HepG2 (cell line): ENCODE data around the gene FAM76A. TPM values are rescaled to one million over a fixed set of nuclear protein-coding genes. Genes with fewer than 3 reads are reported as not detected.

Experiments used
- ATAC-seq: fragments of 200-7000 bp; cut with Tn5 transposase; 3 replicates; pipeline ENCODE4 v1.9.1; 2020; ENCODE audit warnings: mild to moderate bottlenecking, moderate library complexity
- BruUV-seq: library from RNA; stranded (reverse); fragments of 400-500 nt; replicated peaks from 2 replicates; lab custom pipeline; 2021; lab: Mats Ljungman, UMichigan
- CTCF ChIA-PET: fragments of 300-600 bp; formaldehyde crosslinking; extraction: SDS; loops from one replicate; lab custom pipeline; 2021; ENCODE audit warnings: low total read pairs, inconsistent platforms, low intra/inter-chr PET ratio; lab: Yijun Ruan, JAX
- POLR2A ChIA-PET: fragments of 350-600 bp; sonication (Branson Sonifier 250); formaldehyde crosslinking; loops from one replicate; lab custom pipeline; 2020; ENCODE audit warnings: antibody characterized with exemption, inconsistent platforms; lab: Yijun Ruan, JAX
- DNase-seq: peaks from one replicate; pipeline ENCODE4 v3.0.0-alpha.2; 2015; ENCODE audit warnings: low spot score
- FAIRE-seq: peaks from 3 replicates; lab custom pipeline; 2011; peaks lifted over from hg19 to GRCh38; lab: Jason Lieb, UNC
- H2AFZ ChIP-seq: one replicate; pipeline ENCODE4 v1.6.1; 2011; ENCODE audit warnings: low read length, inconsistent platforms
- H3K27ac ChIP-seq: fragments of 300-600 bp; 3 replicates; pipeline ENCODE4 v1.8.0; 2011; ENCODE audit warnings: mixed run types, mild to moderate bottlenecking, mixed read lengths, low read length, inconsistent platforms; ENCODE audit not compliant: insufficient read depth; ENCODE audit errors: extremely low read length
- H3K27me3 ChIP-seq, 2 experiments: fragments of 200-600 bp in 1 of 2; 2 replicates in 1 of 2; 3 replicates in 1 of 2; pipeline versions ENCODE4 v1.6.0 to v1.8.0; 2011; ENCODE audit warnings: low read length in 2 of 2, mild to moderate bottlenecking in 2 of 2, moderate library complexity in 2 of 2, inconsistent platforms in 1 of 2; ENCODE audit not compliant: insufficient read depth in 2 of 2, control insufficient read depth in 1 of 2
- H3K36me3 ChIP-seq, 2 experiments: fragments of 200-600 bp in 1 of 2; replicated peaks in 1 of 2; 2 replicates in 1 of 2; 3 replicates in 1 of 2; pipeline versions ENCODE4 v1.5.1 to v1.8.0; 2011; ENCODE audit warnings: low read length in 2 of 2, inconsistent platforms in 1 of 2; ENCODE audit not compliant: insufficient read depth in 2 of 2, control insufficient read depth in 1 of 2
- H3K4me1 ChIP-seq: 2 replicates; pipeline ENCODE4 v1.5.1; 2012; ENCODE audit warnings: low read length, inconsistent platforms; ENCODE audit not compliant: insufficient read depth
- H3K4me2 ChIP-seq: 2 replicates; pipeline ENCODE4 v1.6.0; 2011; ENCODE audit warnings: low read depth, low read length, inconsistent platforms
- H3K4me3 ChIP-seq, 3 experiments: fragments of 200-600 bp in 1 of 3; sonication (generic), shearing (Covaris generic) in 1 of 3; replicated peaks in 1 of 3; 2 replicates each; pipeline ENCODE4 v1.5.1; 2011 to 2016; ENCODE audit warnings: low read length in 3 of 3, inconsistent platforms in 2 of 3, low read depth in 2 of 3, mild to moderate bottlenecking in 2 of 3, control low read depth in 1 of 3, mixed read lengths in 1 of 3; ENCODE audit not compliant: insufficient read depth in 1 of 3
- H3K79me2 ChIP-seq: one replicate; pipeline ENCODE4 v1.6.1; 2011; ENCODE audit warnings: low read length, inconsistent platforms; ENCODE audit not compliant: insufficient read depth
- H3K9ac ChIP-seq: 2 replicates; pipeline ENCODE4 v1.6.0; 2011; ENCODE audit warnings: mild to moderate bottlenecking, low read depth, low read length, inconsistent platforms; ENCODE audit not compliant: insufficient read depth
- H3K9me3 ChIP-seq: 2 replicates; pipeline ENCODE4 v1.5.1; 2012; ENCODE audit warnings: mild to moderate bottlenecking, low read length
- H4K20me1 ChIP-seq: 2 replicates; pipeline ENCODE4 v1.6.0; 2011; ENCODE audit warnings: inconsistent platforms, mild to moderate bottlenecking, low read length, moderate library complexity; ENCODE audit not compliant: insufficient read depth
- AGO2 ChIP-seq: fragments of 200-400 bp; formaldehyde crosslinking; optimal IDR thresholded peaks from 2 replicates; pipeline ENCODE3; 2017; ENCODE audit warnings: mild to moderate bottlenecking, low read depth, low read length, moderate library complexity
- EED ChIP-seq: sonication (generic); formaldehyde crosslinking; IDR thresholded peaks from 2 replicates; pipeline ENCODE4 v1.5.0; 2020; ENCODE audit warnings: mild to moderate bottlenecking, missing genetic modification reagents
- GABPB1 ChIP-seq: IDR thresholded peaks from 2 replicates; pipeline ENCODE4 v1.6.1; 2016; ENCODE audit warnings: mild to moderate bottlenecking, missing genetic modification reagents, moderate library complexity, missing compliant biosample characterization
- HNF1B ChIP-seq: sonication (generic); formaldehyde crosslinking; IDR thresholded peaks from 2 replicates; pipeline ENCODE4 v1.5.1; 2020; ENCODE audit warnings: mild to moderate bottlenecking, moderate library complexity, missing genetic modification reagents
- MED8 ChIP-seq: sonication (generic); formaldehyde crosslinking; IDR thresholded peaks from 2 replicates; pipeline ENCODE4 v1.8.1; 2023; ENCODE audit warnings: mild to moderate bottlenecking, missing genetic modification reagents; ENCODE audit not compliant: insufficient replicate concordance
- NFE2L1 ChIP-seq: sonication (generic); formaldehyde crosslinking; IDR thresholded peaks from 2 replicates; pipeline ENCODE4 v1.4.0; 2020; ENCODE audit warnings: missing genetic modification reagents, mild to moderate bottlenecking, borderline replicate concordance
- ONECUT2 ChIP-seq: sonication (generic); formaldehyde crosslinking; IDR thresholded peaks from 2 replicates; pipeline ENCODE4 v1.4.0; 2020; ENCODE audit warnings: missing genetic modification reagents
- POLR2AphosphoS2 ChIP-seq: IDR thresholded peaks from 2 replicates; pipeline ENCODE4 v1.6.1; 2011; ENCODE audit warnings: low read depth, low read length, improper control_type of control experiment
- SRSF9 ChIP-seq: fragments of 200-400 bp; formaldehyde crosslinking; IDR thresholded peaks from 2 replicates; pipeline ENCODE4 v1.6.1; 2018; ENCODE audit warnings: borderline replicate concordance, mild to moderate bottlenecking, low read depth, low read length; ENCODE audit not compliant: insufficient read depth, poor library complexity, severe bottlenecking
- STAG1 ChIP-seq: sonication (generic); formaldehyde crosslinking; IDR thresholded peaks from 2 replicates; pipeline ENCODE4 v1.4.0; 2020; ENCODE audit warnings: missing genetic modification reagents
- TAF15 ChIP-seq: fragments of 200-400 bp; formaldehyde crosslinking; IDR thresholded peaks from one replicate; pipeline ENCODE4 v1.6.1; 2018; ENCODE audit warnings: mild to moderate bottlenecking, low read depth, low read length; ENCODE audit not compliant: poor library complexity, severe bottlenecking
- ZNF124 ChIP-seq: sonication (generic); formaldehyde crosslinking; IDR thresholded peaks from 2 replicates; pipeline ENCODE4 v1.4.0; 2020; ENCODE audit warnings: missing genetic modification reagents
- ZNF557 ChIP-seq: sonication (generic); formaldehyde crosslinking; IDR thresholded peaks from 2 replicates; pipeline ENCODE4 v1.4.0; 2020; ENCODE audit warnings: missing genetic modification reagents
- ZNF558 ChIP-seq: sonication (generic); formaldehyde crosslinking; IDR thresholded peaks from 2 replicates; pipeline ENCODE4 v1.9.0; 2022; ENCODE audit warnings: mild to moderate bottlenecking, missing genetic modification reagents, borderline replicate concordance
- ZNF563 ChIP-seq: sonication (generic); formaldehyde crosslinking; IDR thresholded peaks from 2 replicates; pipeline ENCODE4 v1.8.0; 2022; ENCODE audit warnings: mild to moderate bottlenecking, moderate library complexity, missing genetic modification reagents
- ZNF639 ChIP-seq: conservative IDR thresholded peaks from 2 replicates; pipeline ENCODE4 v1.6.1; 2018; ENCODE audit warnings: missing genetic modification reagents
- ZNF644 ChIP-seq: IDR thresholded peaks from 2 replicates; pipeline ENCODE4 v1.6.1; 2016; ENCODE audit warnings: low read depth
- ZNF800 ChIP-seq: sonication (generic); formaldehyde crosslinking; IDR thresholded peaks from 2 replicates; pipeline ENCODE4 v1.4.0; 2020; ENCODE audit warnings: missing genetic modification reagents
- WGBS: methylation state at CpG from one replicate; pipeline ENCODE4 v1.1.6; 2017; ENCODE audit warnings: low lambda C conversion rate; 5-methylcytosine and 5-hydroxymethylcytosine counted together
- in situ Hi-C: cut with HindIII; loops from 2 replicates; pipeline ENCODE4 v1.10.0; 2017; ENCODE audit warnings: low pct_unique_long_range_greater_than_20kb; ENCODE audit not compliant: extremely low pct_ligation_motif_present
- intact Hi-C: fragments of 100-400 bp; cut with micrococcal nuclease; formaldehyde crosslinking; loops from one replicate; pipeline ENCODE4 v1.10.0; 2022; ENCODE audit not compliant: unreplicated experiment
- polyA plus RNA-seq, 8 experiments: library from polyadenylated mRNA; depleted of rRNA in 3 of 8; stranded (reverse) in 7 of 8; unstranded in 1 of 8; fragments of >200 nt; fragmentation: Illumina TruSeq in 4 of 8; extraction: Trizol in 4 of 8; gene quantifications; 2 replicates each; pipeline versions ENCODE4 v1.2.1 to v1.2.3, GENCODE V29; 2011 to 2016; ENCODE audit warnings: low read depth in 4 of 8, missing spikeins in 1 of 8, mixed read lengths in 1 of 8; ENCODE audit not compliant: insufficient read depth in 1 of 8
- total RNA-seq, 5 experiments: library from RNA; depleted of rRNA; stranded (reverse); fragments of >200 nt; fragmentation: Illumina TruSeq; extraction: Trizol; gene quantifications; 2 replicates each; pipeline ENCODE4 v1.2.3, GENCODE V29; 2016; ENCODE audit warnings: low read depth in 1 of 5

The FAM76A gene
- total and polyA plus RNA-seq, 2 of the 13 experiments (the other 11 are each of a cell fraction or from before 2014, with no cell fraction given): 4.2 to 15.7 TPM

- TF ChIP-seq GABPB1 (no peak), ZNF644 (CRISPR knock-in tag) (no peak), SRSF9 (no peak), STAG1 (CRISPR knock-in tag) (peak; percentile 43), AGO2 (no peak), ZNF800 (no peak), HNF1B (CRISPR knock-in tag) (no peak)
Measured at GRCh38 chr1:27760426-27760825, 34.7 kb downstream of the FAM76A start (continued).

GRCh38 chr1:27762033-27762432 is 36.3 kb downstream of the FAM76A start:
- no TSS peak for BruUV-seq
- Histone ChIP-seq H2AFZ (no peak overlapping the region), H3K4me2 (no peak overlapping the region), H3K4me3 (no peak overlapping the region), H3K27ac (no peak overlapping the region), H3K9me3 (no peaks in the 10 kb centered on the region), H4K20me1 (no peaks in the 10 kb centered on the region), H3K79me2 (no peaks in the 10 kb centered on the region), H3K27me3 (no peaks in the 10 kb centered on the region; a peak in 1 of 5 replicates), H3K4me1 (no peaks in the 10 kb centered on the region), H3K9ac (no peak overlapping the region), H3K36me3 (peaks cover 1 to 6% of the 10 kb centered on the region in 2 experiments; a peak in 2 of 5 replicates)
- 94% methylated on average over 1 of the region's 1 CpG for WGBS
- POLR2A ChIA-PET: no interaction called here
- in situ Hi-C loops: no loop called here
- ATAC-seq (no peak), FAIRE-seq (no peak), DNase-seq (no peak)
- CTCF ChIA-PET: no interaction called here
- intact Hi-C loops: no loop called here
- TF ChIP-seq ZNF563 (CRISPR knock-in tag): no peak
- TF ChIP-seq ZNF124 (CRISPR knock-in tag): no peak
- TF ChIP-seq EED: no peak
- TF ChIP-seq ONECUT2 (CRISPR knock-in tag): no peak
- no peak for TF ChIP-seq ZNF639 (CRISPR knock-in tag)
- TF ChIP-seq TAF15: no peak
- TF ChIP-seq ZNF558 (CRISPR knock-in tag): no peak
- no peak for TF ChIP-seq POLR2AphosphoS2
- no peak for TF ChIP-seq ZNF557 (CRISPR knock-in tag)
- TF ChIP-seq NFE2L1 (CRISPR knock-in tag): no peak
- no peak for TF ChIP-seq MED8 (CRISPR knock-in tag)
